Heart left ventricle (tissue), 16 donors: ENCODE measurements around the gene SCFD1. TPM values are rescaled to one million over a fixed set of nuclear protein-coding genes. Genes with fewer than 3 reads are reported as not detected.

Source experiments
- ATAC-seq, 4 donors: fragments of 200-7000 bp; cut with Tn5 transposase; one replicate each; pipeline ENCODE4 v1.9.1; 2020 to 2022; ENCODE audit warnings: moderate library complexity in 4 of 4, mild to moderate bottlenecking in 3 of 4, moderate number of reproducible peaks in 1 of 4
- DNase-seq, 5 donors: peaks; one replicate each; pipeline ENCODE4 v3.0.0-alpha.2; 2020
- H3K27ac ChIP-seq, 12 donors: fragments of 200-600 bp; sonication (generic) in 4 of 12; one replicate each; pipeline versions ENCODE4 v1.5.0 to v1.8.0; 2016 to 2022; ENCODE audit warnings: mild to moderate bottlenecking in 2 of 12
- H3K27me3 ChIP-seq, 9 donors: fragments of 200-600 bp; sonication (generic) in 2 of 9; one replicate each; pipeline versions ENCODE4 v1.5.1 to v1.8.0; 2016 to 2022; ENCODE audit warnings: mild to moderate bottlenecking in 3 of 9
- H3K36me3 ChIP-seq, 9 donors: fragments of 200-600 bp; sonication (generic) in 2 of 9; one replicate each; pipeline versions ENCODE4 v1.5.0 to v1.8.0; 2018 to 2022; ENCODE audit warnings: mild to moderate bottlenecking in 2 of 9
- H3K4me1 ChIP-seq, 12 donors: fragments of 200-600 bp; sonication (generic) in 4 of 12; one replicate each; pipeline versions ENCODE4 v1.5.0 to v1.8.0; 2016 to 2022; ENCODE audit warnings: mild to moderate bottlenecking in 3 of 12
- H3K4me3 ChIP-seq, 12 donors: fragments of 200-600 bp; sonication (generic) in 4 of 12; one replicate each; pipeline versions ENCODE4 v1.5.0 to v1.8.0; 2017 to 2022; ENCODE audit warnings: mild to moderate bottlenecking in 9 of 12, moderate library complexity in 4 of 12
- H3K9me3 ChIP-seq, 12 donors: fragments of 200-600 bp; sonication (generic) in 4 of 12; one replicate each; pipeline versions ENCODE4 v1.5.0 to v1.8.0; 2016 to 2022; ENCODE audit warnings: mild to moderate bottlenecking in 1 of 12
- CTCF ChIP-seq, 12 donors: fragments of 200-600 bp; sonication (generic) in 4 of 12; IDR thresholded peaks; one replicate each; pipeline versions ENCODE4 v1.5.0 to v1.8.0; 2018 to 2022; ENCODE audit warnings: antibody characterized with exemption in 12 of 12, mild to moderate bottlenecking in 5 of 12
- POLR2A ChIP-seq, 2 donors: fragments of 450-650 bp; IDR thresholded peaks; one replicate each; pipeline ENCODE4 v1.6.1; 2017; ENCODE audit warnings: antibody characterized with exemption in 2 of 2, mild to moderate bottlenecking in 2 of 2, moderate library complexity in 2 of 2
- WGBS, 4 donors: extraction: QIAGEN DNeasy Blood & Tissue Kit in 2 of 4; methylation state at CpG; one replicate each; pipeline versions ENCODE4 v1.1.5 to v1.1.7; 2013 to 2018; 5-methylcytosine and 5-hydroxymethylcytosine counted together
- intact Hi-C, 10 donors: fragments of 100-400 bp; cut with DNase I; formaldehyde crosslinking; loops; one replicate each; pipeline versions ENCODE4 v1.11.1 to v1.14.2; 2022
- polyA plus RNA-seq, 2 donors: library from polyadenylated mRNA; stranded (reverse); fragments of 200-250 nt; gene quantifications; one replicate each; pipeline ENCODE4 v1.2.3, GENCODE V29; 2013
- total RNA-seq, 9 donors: library from RNA; depleted of rRNA in 2 of 9; stranded (reverse); fragments of >200 nt in 2 of 9; fragmentation: NEBNext Ultra II Directional in 3 of 9; extraction: Animal tissue kit (Norgen Biotek cat#: 25700) in 3 of 9; gene quantifications; one replicate each; pipeline versions ENCODE4 v1.1.0 to v1.2.4, GENCODE V29; 2016 to 2023
- donor health status: ischemic (EF 13 %, LVEDD 7.1; RV severe dilation, severe dysfunction).
- donor health status: healthy with polysubstance abuse.
- donor health status: DM: no; HTN: yes; CAD: no.
- donor health status: DM: no; HTN: no; CAD: no.
- donor health status: ischemic (EF 25% LVEDD 6.9; RV normal size, moderate dysfunction).
- donor health status: ischemic (EF 25% LVEDD 5.7; RV mildly dilated, moderate dysfunction).
- donor health status: healthy.
- donor health status: DM: yes; HTN: yes; CAD: no.
- donor health status: ischemic (EF 35%, LVEDD 5.7; RV mildly dilated, moderate dysfunction).
- donor health status: nonischemic (EF 11% LVEDD 7.7; RV severe dilation, severe dysfunction).
- donor health status: DM: yes; HTN: yes; CAD: no.
- donor health status: PGD.
- donor health status: ischemic (EF 29% LVEDD 5.4; RV normal size, mild dysfunction).
- donor health status: nonischemic (EF 23%, LVEDD 6.1; RV moderate dilation, normal function).

Gene SCFD1
- total and polyA plus RNA-seq, 11 donors, result 23.5 to 64.4 (median 41.4) TPM

- H3K4me1 ChIP-seq, result no peaks in the 10 kb centered on the region
- ATAC-seq (no peak), DNase-seq (no peak)
- intact Hi-C loops, result loop anchor here in 1 of 10 donors (10.0 kb wide), 1 partner anchor 52 kb away; no protein-coding TSS in a partner anchor
- no peaks in the 10 kb centered on the region for H3K27me3 ChIP-seq
- peaks cover 0 to 94% (median 73%) of the 10 kb centered on the region in 9 donors for H3K36me3 ChIP-seq
- H3K27ac ChIP-seq, result no peak overlapping the region
- no peak overlapping the region for H3K4me3 ChIP-seq
- TF ChIP-seq CTCF (IDR thresholded peaks at IDR 0.05), result no peak
- no peak for TF ChIP-seq POLR2A (IDR thresholded peaks at IDR 0.05)
- WGBS, 4 donors, result 89 to 95% (median 91%) methylated on average over 2 of the region's 2 CpGs
- no peaks in the 10 kb centered on the region for H3K9me3 ChIP-seq
These were observed 84.6 kb downstream of the SCFD1 start for GRCh38 chr14:30706704-30707103.

GRCh38 chr14:30708157-30708556, 86.0 kb downstream of the SCFD1 start:
- peaks cover 0 to 84% (median 66%) of the 10 kb centered on the region in 9 donors for H3K36me3 ChIP-seq
- no peaks in the 10 kb centered on the region for H3K4me1 ChIP-seq
- no peak overlapping the region for H3K4me3 ChIP-seq
- TF ChIP-seq POLR2A (IDR thresholded peaks at IDR 0.05) (no peak), CTCF (IDR thresholded peaks at IDR 0.05) (no peak)
- intact Hi-C loops, result loop anchor here in 1 of 10 donors (10.0 kb wide), 1 partner anchor 53 kb away; no protein-coding TSS in a partner anchor
- H3K27ac ChIP-seq, result no peak overlapping the region
- ATAC-seq (no peak), DNase-seq (no peak)
- no peaks in the 10 kb centered on the region for H3K27me3 ChIP-seq
- no peaks in the 10 kb centered on the region for H3K9me3 ChIP-seq
- WGBS, 4 donors, result 73 to 94% (median 80%) methylated on average over 2 of the region's 2 CpGs

DNA sequence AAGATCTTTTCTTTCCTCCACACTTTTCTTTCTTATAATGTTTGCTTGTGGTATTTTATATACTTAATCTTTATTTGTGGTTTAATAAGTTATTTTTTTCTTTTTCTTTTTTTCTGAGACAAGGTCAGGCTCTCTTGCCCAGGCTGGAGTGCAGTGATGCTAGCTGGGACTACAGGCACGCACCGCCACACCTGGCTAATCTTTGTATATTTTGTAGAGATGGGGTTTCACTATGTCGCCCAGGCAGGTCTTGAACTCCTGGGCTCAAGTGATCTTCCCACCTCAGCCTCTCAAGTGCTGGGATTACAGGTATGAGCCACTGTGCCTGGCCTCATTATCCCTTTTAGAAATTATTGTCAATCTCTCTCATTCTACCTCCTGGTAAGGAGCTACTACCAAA, 87.1 kb downstream of the SCFD1 start:
- Histone ChIP-seq H3K4me3 (no peak overlapping the region), H3K36me3 (peaks cover 0 to 78% (median 58%) of the 10 kb centered on the region in 9 donors), H3K27ac (no peak overlapping the region), H3K9me3 (no peaks in the 10 kb centered on the region), H3K27me3 (no peaks in the 10 kb centered on the region), H3K4me1 (no peaks in the 10 kb centered on the region)
- WGBS, 4 donors, result 94 to 97% (median 97%) methylated on average over 3 of the region's 3 CpGs
- intact Hi-C loops, result loop anchor here in 1 of 10 donors (10.0 kb wide), 1 partner anchor 54 kb away; no protein-coding TSS in a partner anchor
- no peak for DNase-seq
- TF ChIP-seq CTCF (IDR thresholded peaks at IDR 0.05) (no peak), POLR2A (IDR thresholded peaks at IDR 0.05) (no peak)
- ATAC-seq, result no peak

DNA sequence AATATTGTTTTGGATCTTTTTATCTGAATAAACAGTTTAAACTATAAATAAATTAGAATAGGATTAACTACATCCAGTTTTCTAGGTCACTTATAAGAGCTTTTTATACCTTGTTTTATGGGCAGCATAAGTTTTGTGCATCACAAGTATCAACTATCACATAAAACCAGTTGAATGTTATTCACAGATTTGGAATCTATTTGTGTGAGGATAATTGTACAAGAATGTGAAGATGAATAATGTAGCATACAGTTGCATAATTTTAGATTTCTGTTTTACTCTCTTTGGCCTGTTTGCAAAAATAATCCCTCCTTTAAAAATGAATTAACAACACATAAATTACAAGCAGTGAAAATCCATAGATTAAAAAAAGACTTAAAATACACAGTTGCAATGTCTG, 88.8 kb downstream of the SCFD1 start:
- Histone ChIP-seq H3K27me3 (no peaks in the 10 kb centered on the region), H3K4me3 (no peak overlapping the region), H3K9me3 (no peaks in the 10 kb centered on the region), H3K36me3 (peaks cover 0 to 72% (median 52%) of the 10 kb centered on the region in 9 donors), H3K4me1 (peaks cover 0 to 4% (median 0%) of the 10 kb centered on the region in 12 donors), H3K27ac (no peak overlapping the region)
- no peak for ATAC-seq
- intact Hi-C loops, result no loop called here
- DNase-seq, result no peak
- TF ChIP-seq CTCF (IDR thresholded peaks at IDR 0.05), result no peak
- TF ChIP-seq POLR2A (IDR thresholded peaks at IDR 0.05), result no peak
